K562 (cell line): Measurements from ENCODE around the gene RASSF1. TPM values are rescaled to one million over a fixed set of nuclear protein-coding genes. Genes with fewer than 3 reads are reported as not detected.
A peak's percentile ranks its signal among the peaks of the same experiment; 100 is the strongest.

Source experiments
- BHLHE40 ChIP-seq: IDR thresholded peaks from 2 replicates; pipeline ENCODE4 v1.6.1; 2011; ENCODE audit warnings: low read length, improper control_type of control experiment
- CBFB ChIP-seq: sonication (generic); formaldehyde crosslinking; IDR thresholded peaks from 2 replicates; pipeline ENCODE4 v1.4.0; 2020; ENCODE audit warnings: mild to moderate bottlenecking, missing genetic modification reagents
- ELF4 ChIP-seq: fragments of 450-650 bp; formaldehyde crosslinking; IDR thresholded peaks from 2 replicates; pipeline ENCODE4 v1.4.0; 2022; ENCODE audit warnings: missing genetic modification characterization
- FOXA1 ChIP-seq: fragments of 450-650 bp; IDR thresholded peaks from 2 replicates; pipeline ENCODE4 v1.6.1; 2016; ENCODE audit warnings: mild to moderate bottlenecking, borderline replicate concordance
- GTF3C2 ChIP-seq: IDR thresholded peaks from 3 replicates; pipeline ENCODE4 v1.6.1; 2011; ENCODE audit warnings: borderline replicate concordance, mild to moderate bottlenecking, moderate library complexity; ENCODE audit not compliant: insufficient read length; ENCODE audit errors: extremely low read depth
- PKNOX1 ChIP-seq: fragments of 450-650 bp; IDR thresholded peaks from 2 replicates; pipeline ENCODE4 v1.6.1; 2016
- TEAD1 ChIP-seq, 2 experiments: fragments of 450-650 bp in 1 of 2; sonication (generic) in 1 of 2; formaldehyde crosslinking; IDR thresholded peaks; 2 replicates each; pipeline versions ENCODE4 v1.4.0 to v1.8.0; 2020 to 2022; ENCODE audit warnings: mild to moderate bottlenecking in 2 of 2, missing genetic modification reagents in 1 of 2
- TSHZ1 ChIP-seq: fragments of 250-450 bp; sonication (Bioruptor Pico); IDR thresholded peaks from 2 replicates; pipeline ENCODE4 v1.4.0; 2020; ENCODE audit warnings: mild to moderate bottlenecking, moderate library complexity
- ZNF398 ChIP-seq: fragments of 250-450 bp; sonication (Bioruptor Pico); IDR thresholded peaks from 2 replicates; pipeline ENCODE4 v1.8.0; 2021; ENCODE audit warnings: moderate library complexity, mild to moderate bottlenecking, inconsistent platforms
- ZNF512 ChIP-seq: IDR thresholded peaks from 2 replicates; pipeline ENCODE4 v1.6.1; 2016; ENCODE audit warnings: missing genetic modification characterization, missing compliant biosample characterization
- ZNF584 ChIP-seq: fragments of 200-800 bp; sonication (Bioruptor generic); IDR thresholded peaks from 2 replicates; pipeline ENCODE4 v1.6.1; 2016; ENCODE audit warnings: low read depth, mild to moderate bottlenecking, missing genetic modification characterization, missing compliant biosample characterization
- ZNF740 ChIP-seq, 3 experiments: fragments of 200-800 bp in 1 of 3; sonication (Bioruptor generic) in 1 of 3; sonication (generic) in 1 of 3; formaldehyde crosslinking in 1 of 3; IDR thresholded peaks; 2 replicates each; pipeline versions ENCODE4 v1.6.1 to v1.8.0; 2016 to 2022; ENCODE audit warnings: mild to moderate bottlenecking in 2 of 3, missing compliant biosample characterization in 2 of 3, missing genetic modification characterization in 2 of 3, missing genetic modification reagents in 1 of 3
- polyA plus RNA-seq, 8 experiments: library from polyadenylated mRNA; depleted of rRNA in 4 of 8; stranded (reverse) in 5 of 8; unstranded in 3 of 8; fragments of >200 nt; fragmentation: Nextera tagmentation in 2 of 8; fragmentation: Illumina TruSeq in 1 of 8; extraction: Ambion mirVana in 2 of 8; extraction: Trizol in 1 of 8; gene quantifications; 2 replicates each; pipeline versions ENCODE4 v1.2.1 to v1.2.3, GENCODE V29; 2011 to 2014; ENCODE audit warnings: inconsistent platforms in 1 of 8, missing spikeins in 1 of 8
- total RNA-seq, 7 experiments: library from RNA; depleted of rRNA in 6 of 7; stranded (reverse); fragments of >200 nt in 6 of 7; fragmentation: Illumina TruSeq in 2 of 7; extraction: Trizol in 2 of 7; gene quantifications; 2 replicates each; pipeline versions ENCODE4 v1.2.1 to v1.2.3, GENCODE V29; 2011 to 2021; ENCODE audit warnings: low replicate concordance in 1 of 7

The RASSF1 gene
- total and polyA plus RNA-seq, 9 of the 15 experiments (the other 6 are each of a cell fraction or from before 2014, with no cell fraction given): 3.6 to 57.1 (median 24.6) TPM

- TF ChIP-seq GTF3C2 (no peak), FOXA1 (no peak), TEAD1 (CRISPR knock-in tag; IDR thresholded peaks at IDR 0.05) (0 out of 4 replicates have a peak, but pooled peaks of 1 of the 2 experiments have one; percentile 62), BHLHE40 (no peak; the same call in 1 of the 2 replicates), TSHZ1 (no peak), ELF4 (CRISPR knock-in tag) (peak; percentile 79; the same call in 1 of the 2 replicates), PKNOX1 (no peak; the same call in 1 of the 2 replicates), CBFB (peak; percentile 83; the same call in 1 of the 2 replicates), ZNF740 (CRISPR knock-in tag; IDR thresholded peaks at IDR 0.05) (no peak), ZNF740 (tag; IDR thresholded peaks at IDR 0.05) (no peak), ZNF584 (CRISPR knock-in tag) (peak; percentile 67; the same call in 1 of the 2 replicates), ZNF512 (tag) (no peak), ZNF398 (CRISPR knock-in tag) (no peak)
Measured at GRCh38 chr3:50350527-50351322, 10.1 kb upstream of the RASSF1 start, which contains the start of the genes CYB561D2 and NPRL2 (continued).
